Thyroid gland (tissue), 4 donors: ENCODE measurements around the gene NMUR1. TPM values are rescaled to one million over a fixed set of nuclear protein-coding genes. Genes with fewer than 3 reads are reported as not detected.

Experiments
- DNase-seq, 2 donors: peaks; one replicate each; pipeline ENCODE4 v3.0.0-alpha.2; 2019
- H3K27ac ChIP-seq, 3 donors: fragments of 200-600 bp; sonication (generic); 1 replicate in 2 of 3; 2 replicates in 1 of 3; pipeline ENCODE4 v1.5.1; 2016 to 2019; ENCODE audit warnings: mild to moderate bottlenecking in 1 of 3, moderate library complexity in 1 of 3
- H3K27me3 ChIP-seq: fragments of 200-600 bp; sonication (generic); one replicate; pipeline ENCODE4 v1.5.1; 2019
- H3K36me3 ChIP-seq, 2 donors: fragments of 200-600 bp; sonication (generic); one replicate each; pipeline ENCODE4 v1.5.1; 2016 to 2019
- H3K4me1 ChIP-seq, 2 donors: fragments of 200-600 bp; sonication (generic); one replicate each; pipeline ENCODE4 v1.5.1; 2017 to 2019
- H3K4me3 ChIP-seq, 3 donors: fragments of 200-600 bp; sonication (generic); replicated peaks in 1 of 3; 1 replicate in 2 of 3; 2 replicates in 1 of 3; pipeline ENCODE4 v1.5.1; 2016; ENCODE audit warnings: mild to moderate bottlenecking in 1 of 3
- H3K9me3 ChIP-seq: fragments of 200-600 bp; sonication (generic); one replicate; pipeline ENCODE4 v1.5.1; 2017
- POLR2A ChIP-seq, 2 donors: fragments of 450-650 bp; IDR thresholded peaks; one replicate each; pipeline ENCODE4 v1.6.1; 2017; ENCODE audit warnings: antibody characterized with exemption in 2 of 2, mild to moderate bottlenecking in 2 of 2, moderate library complexity in 1 of 2
- WGBS, 2 donors: methylation state at CpG; one replicate each; pipeline ENCODE4 v1.1.5; 2017; 5-methylcytosine and 5-hydroxymethylcytosine counted together
- intact Hi-C: fragments of 100-400 bp; cut with DNase I; formaldehyde crosslinking; loops from one replicate; pipeline ENCODE4 v1.15.1; 2023
- total RNA-seq, 4 donors: library from RNA; depleted of rRNA; stranded (reverse); fragments of >200 nt; gene quantifications; one replicate each; pipeline ENCODE4 v1.2.3, GENCODE V29; 2016
- TF ChIP-seq, protein P1 (sequence below), 6 experiments: fragments of 200-600 bp in 3 of 6; fragments of 450-650 bp in 3 of 6; sonication (generic) in 3 of 6; IDR thresholded peaks; one replicate each; pipeline ENCODE4 v1.5.1; 2016 to 2019; ENCODE audit warnings: antibody characterized with exemption in 6 of 6, mild to moderate bottlenecking in 2 of 6, inconsistent platforms in 1 of 6, moderate library complexity in 1 of 6

NMUR1 gene
- total RNA-seq, 4 donors from 2014 or later = 0.11 to 0.73 (median 0.67) TPM; not detected in 1

DNA sequence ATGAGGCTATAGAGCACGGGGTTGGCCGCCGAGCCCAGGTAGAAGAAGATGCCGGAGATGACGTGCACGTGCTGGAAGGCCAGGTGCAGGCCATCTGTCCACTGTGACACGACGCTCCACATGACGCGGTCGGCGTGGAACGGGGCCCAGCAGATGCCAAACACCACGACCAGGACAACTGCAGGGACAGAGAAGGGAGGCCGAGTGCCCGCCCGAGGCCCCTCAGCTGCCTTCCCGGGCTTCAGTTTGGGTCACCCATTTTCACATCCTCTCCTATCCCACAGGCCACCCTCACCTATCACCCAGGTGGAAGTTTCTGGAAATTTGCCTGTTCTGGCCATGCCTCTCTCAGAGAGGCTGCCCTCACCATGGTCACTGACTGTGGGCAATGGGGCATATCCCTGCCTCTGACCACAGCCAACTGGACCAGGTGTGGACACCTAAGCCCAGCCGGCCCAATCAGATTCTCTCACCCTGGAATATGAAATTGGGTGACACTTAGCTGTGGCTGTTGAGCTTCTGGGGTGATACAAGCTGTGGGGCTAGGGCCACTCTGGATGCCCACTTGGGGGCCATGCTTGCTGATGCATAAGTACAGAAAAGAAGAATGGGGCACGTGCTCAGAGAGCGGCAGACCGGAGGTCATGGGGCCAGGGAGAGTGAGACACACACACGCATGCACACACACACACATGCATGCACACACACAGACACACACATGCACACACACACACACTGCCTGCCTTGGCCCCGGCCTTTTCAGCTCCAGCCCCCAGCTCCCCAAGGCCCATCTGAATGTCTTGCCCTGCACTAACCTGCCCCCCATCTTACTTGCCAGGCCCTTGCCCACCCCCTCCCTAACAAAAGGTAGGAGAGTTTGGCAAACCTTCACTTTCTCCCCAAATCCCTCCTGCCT lies 4.7 kb downstream of the NMUR1 start:
- intact Hi-C loops = no loop called here
- H3K9me3 ChIP-seq = no peaks in the 10 kb centered on the region
- no peak for TF ChIP-seq POLR2A (IDR thresholded peaks at IDR 0.05)
- TF ChIP-seq, protein P1, sequence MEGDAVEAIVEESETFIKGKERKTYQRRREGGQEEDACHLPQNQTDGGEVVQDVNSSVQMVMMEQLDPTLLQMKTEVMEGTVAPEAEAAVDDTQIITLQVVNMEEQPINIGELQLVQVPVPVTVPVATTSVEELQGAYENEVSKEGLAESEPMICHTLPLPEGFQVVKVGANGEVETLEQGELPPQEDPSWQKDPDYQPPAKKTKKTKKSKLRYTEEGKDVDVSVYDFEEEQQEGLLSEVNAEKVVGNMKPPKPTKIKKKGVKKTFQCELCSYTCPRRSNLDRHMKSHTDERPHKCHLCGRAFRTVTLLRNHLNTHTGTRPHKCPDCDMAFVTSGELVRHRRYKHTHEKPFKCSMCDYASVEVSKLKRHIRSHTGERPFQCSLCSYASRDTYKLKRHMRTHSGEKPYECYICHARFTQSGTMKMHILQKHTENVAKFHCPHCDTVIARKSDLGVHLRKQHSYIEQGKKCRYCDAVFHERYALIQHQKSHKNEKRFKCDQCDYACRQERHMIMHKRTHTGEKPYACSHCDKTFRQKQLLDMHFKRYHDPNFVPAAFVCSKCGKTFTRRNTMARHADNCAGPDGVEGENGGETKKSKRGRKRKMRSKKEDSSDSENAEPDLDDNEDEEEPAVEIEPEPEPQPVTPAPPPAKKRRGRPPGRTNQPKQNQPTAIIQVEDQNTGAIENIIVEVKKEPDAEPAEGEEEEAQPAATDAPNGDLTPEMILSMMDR (IDR thresholded peaks at IDR 0.05) = no peak
- H3K4me1 ChIP-seq = peaks cover 0 to 6% of the 10 kb centered on the region in 2 donors
- no peak for DNase-seq
- 94 to 97% methylated on average over 5 to 23 of the region's 24 CpGs for whole genome bisulfite sequencing, 2 donors
- no peak overlapping the region for H3K27ac ChIP-seq
- H3K27me3 ChIP-seq = no peaks in the 10 kb centered on the region
- H3K4me3 ChIP-seq = no peak overlapping the region
- H3K36me3 ChIP-seq = no peaks in the 10 kb centered on the region

DNA sequence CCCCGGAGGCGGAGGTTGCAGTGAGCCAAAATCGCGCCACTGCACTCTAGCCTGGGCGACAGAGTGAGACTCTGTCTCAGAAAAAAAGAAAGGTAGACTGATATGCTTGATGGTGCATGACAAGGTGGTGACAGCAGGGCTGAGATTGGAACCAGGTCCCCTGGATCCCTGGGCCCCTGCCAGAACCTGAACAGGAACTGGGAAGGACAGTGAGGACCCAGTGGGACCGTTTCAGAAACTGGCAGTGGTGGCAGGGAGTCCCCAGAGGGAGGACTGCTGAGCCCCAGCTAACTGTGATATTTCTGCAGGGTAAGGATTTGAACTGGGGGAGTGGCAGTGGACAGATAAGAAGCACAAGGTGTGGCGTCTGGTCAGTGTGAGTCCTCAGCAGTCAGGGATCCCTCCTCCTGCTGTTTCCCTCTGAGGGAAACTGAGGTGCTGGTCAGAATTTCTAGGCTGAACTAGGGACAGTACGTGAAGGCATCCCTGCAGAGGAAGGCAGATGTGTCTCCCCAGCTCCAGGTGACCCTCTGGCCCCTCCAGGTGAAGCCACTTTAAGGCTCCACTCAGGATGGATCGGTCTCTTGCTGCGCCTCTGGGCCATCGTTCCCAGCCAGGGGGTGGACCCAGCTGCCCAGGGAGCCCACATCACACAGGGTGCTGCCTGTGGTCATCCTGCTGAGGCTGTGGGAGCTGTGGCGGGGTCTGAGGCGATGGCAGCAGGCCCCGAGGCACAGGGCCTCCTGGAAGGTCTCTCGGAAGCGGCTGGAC lies 5.6 kb downstream of the NMUR1 start:
- H3K4me1 ChIP-seq = no peaks in the 10 kb centered on the region
- intact Hi-C loops = no loop called here
- H3K36me3 ChIP-seq = no peaks in the 10 kb centered on the region
- TF ChIP-seq, protein P1 (IDR thresholded peaks at IDR 0.05) = no peak
- 89 to 92% methylated on average over 8 to 10 of the region's 16 CpGs for WGBS, 2 donors
- no peak overlapping the region for H3K27ac ChIP-seq
- DNase-seq = no peak
- H3K9me3 ChIP-seq = no peaks in the 10 kb centered on the region
- no peak overlapping the region for H3K4me3 ChIP-seq
- no peaks in the 10 kb centered on the region for H3K27me3 ChIP-seq

DNA sequence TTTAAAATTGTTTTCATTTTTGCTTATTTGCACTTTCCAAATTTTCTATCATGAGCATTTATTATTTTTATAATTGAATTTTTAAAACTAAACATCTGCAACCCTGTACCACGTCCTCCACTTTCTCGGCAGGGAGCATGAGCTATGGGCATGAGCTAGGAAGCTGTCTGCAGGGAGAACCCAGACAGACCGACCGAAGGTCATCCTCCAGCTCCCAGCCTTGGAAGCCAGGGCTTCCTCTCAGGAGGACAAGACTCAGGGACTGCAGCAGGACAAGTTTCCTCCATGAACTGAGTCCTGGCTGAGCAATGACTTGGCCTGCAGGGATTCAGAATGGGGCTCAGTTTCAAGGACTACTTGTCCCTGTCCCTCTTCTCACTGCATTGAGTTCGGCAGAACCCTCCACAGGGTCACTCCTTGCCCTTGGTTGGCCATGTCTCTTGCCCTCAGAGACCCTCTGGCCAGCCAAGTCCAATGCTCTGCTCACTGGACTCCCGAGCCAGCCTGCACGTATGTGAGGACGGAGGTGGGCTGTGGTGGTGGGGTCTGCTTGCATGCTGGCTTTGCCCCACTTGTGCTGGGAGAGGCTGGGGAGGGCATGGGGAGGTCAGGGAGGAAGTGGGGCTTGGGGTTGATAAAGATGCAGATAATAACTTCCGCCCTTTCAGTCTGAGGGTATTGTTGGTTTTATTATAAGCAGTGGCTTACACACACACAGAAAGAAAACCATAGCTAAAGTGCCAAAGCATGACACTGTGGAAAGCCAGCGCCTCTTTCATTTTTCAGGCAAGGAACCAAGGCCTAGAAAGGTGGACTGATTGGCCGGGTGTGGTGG lies 6.6 kb downstream of the NMUR1 start:
- Histone ChIP-seq H3K27ac (no peak overlapping the region), H3K4me1 (no peaks in the 10 kb centered on the region), H3K36me3 (no peaks in the 10 kb centered on the region), H3K9me3 (no peaks in the 10 kb centered on the region), H3K4me3 (no peak overlapping the region), H3K27me3 (no peaks in the 10 kb centered on the region)
- 76 to 79% methylated on average over 11 of the region's 11 CpGs for WGBS, 2 donors
- no peak for DNase-seq
- no peak for TF ChIP-seq POLR2A (IDR thresholded peaks at IDR 0.05)
- TF ChIP-seq, protein P1 (IDR thresholded peaks at IDR 0.05) = no peak
- intact Hi-C loops = no loop called here

DNA sequence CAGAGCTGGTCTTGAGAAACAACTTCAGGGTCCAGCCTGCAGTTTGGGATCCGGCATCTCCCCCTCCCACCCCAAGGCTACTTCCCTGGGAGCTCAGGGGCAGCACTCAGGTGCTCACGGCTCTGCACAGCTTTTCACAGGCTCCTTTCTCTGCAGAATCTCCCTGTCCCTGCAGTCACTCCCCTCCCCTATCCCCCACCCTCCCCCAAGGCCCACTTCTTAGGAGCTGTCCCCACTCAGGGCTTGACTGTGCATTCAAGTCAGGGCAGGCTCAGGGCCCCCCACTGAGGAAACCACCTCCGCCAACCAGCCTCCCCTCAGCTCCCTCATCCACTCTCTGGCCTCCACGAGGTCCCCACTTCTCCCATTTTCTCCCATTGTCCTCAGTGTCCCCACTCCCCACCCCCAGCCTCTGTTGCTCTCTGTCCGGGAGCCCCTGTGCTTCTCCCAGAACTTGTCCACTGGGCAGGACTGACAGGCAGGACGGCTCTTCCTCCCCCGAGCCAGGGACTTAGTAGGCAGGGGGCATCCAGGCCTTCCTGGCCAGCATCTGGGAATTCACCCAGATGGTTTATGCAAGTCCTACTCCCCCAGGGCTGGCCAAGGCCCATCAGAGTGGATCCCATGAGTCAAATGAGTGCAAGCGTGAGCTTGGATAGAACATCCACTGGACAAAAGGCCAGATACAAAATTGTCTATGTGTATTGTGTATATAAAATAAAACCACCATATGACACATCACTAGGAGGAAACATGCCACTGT lies 7.6 kb downstream of the NMUR1 start:
- DNase-seq = no peak
- H3K9me3 ChIP-seq = no peaks in the 10 kb centered on the region
- 82 to 83% methylated on average over 8 of the region's 8 CpGs for whole genome bisulfite sequencing, 2 donors
- no peaks in the 10 kb centered on the region for H3K27me3 ChIP-seq
- no peaks in the 10 kb centered on the region for H3K36me3 ChIP-seq
- TF ChIP-seq POLR2A (IDR thresholded peaks at IDR 0.05) = no peak
- TF ChIP-seq, protein P1 (IDR thresholded peaks at IDR 0.05) = no peak
- intact Hi-C loops = no loop called here
- no peak overlapping the region for H3K4me3 ChIP-seq
- no peaks in the 10 kb centered on the region for H3K4me1 ChIP-seq
- H3K27ac ChIP-seq = no peak overlapping the region
